ENCODE data around the gene SNCB.

Gene SNCB

GRCh38 chr5:176630681-176631222 lies 418 bp upstream of the SNCB start:
- Histone ChIP-seq H3K27ac (ENCODE audit: poor library complexity, severe bottlenecking) (no peak overlapping the region), H3K36me3 (ENCODE audit: low read depth) (no peaks in the 10 kb centered on the region), H3K9me3 (ENCODE audit: severe bottlenecking) (no peaks in the 10 kb centered on the region), H3K4me1 (ENCODE audit: insufficient read depth, poor library complexity, severe bottlenecking) (peaks cover 13% of the 10 kb centered on the region), H3K27me3 (ENCODE audit: insufficient read depth, poor library complexity, severe bottlenecking) (peaks cover 43% of the 10 kb centered on the region), H3K4me3 (ENCODE audit: severe bottlenecking) (peak overlapping the region; percentile 19)
- no peak for TF ChIP-seq CTCF (IDR thresholded peaks at IDR 0.05; ENCODE audit: poor library complexity, severe bottlenecking)
- ATAC-seq (ENCODE audit: low read depth) (no peak), DNase-seq (ENCODE audit: low spot score) (no peak)

- H3K27me3 ChIP-seq (ENCODE audit: insufficient read depth, poor library complexity, severe bottlenecking): peaks cover 43% of the 10 kb centered on the region
- no peaks in the 10 kb centered on the region for H3K36me3 ChIP-seq (ENCODE audit: low read depth)
- peaks cover 14% of the 10 kb centered on the region for H3K4me1 ChIP-seq (ENCODE audit: insufficient read depth, poor library complexity, severe bottlenecking)
- no peak overlapping the region for H3K4me3 ChIP-seq (ENCODE audit: severe bottlenecking)
- no peak for TF ChIP-seq CTCF (IDR thresholded peaks at IDR 0.05; ENCODE audit: poor library complexity, severe bottlenecking)
- no peak for DNase-seq (ENCODE audit: low spot score)
- no peaks in the 10 kb centered on the region for H3K9me3 ChIP-seq (ENCODE audit: severe bottlenecking)
- no peak for ATAC-seq (ENCODE audit: low read depth)
- H3K27ac ChIP-seq (ENCODE audit: poor library complexity, severe bottlenecking): no peak overlapping the region
Measured at GRCh38 chr5:176629317-176629852, 949 bp downstream of the SNCB start.

GRCh38 chr5:176628406-176629228 lies 1.7 kb downstream of the SNCB start:
- no peak overlapping the region for H3K27ac ChIP-seq (ENCODE audit: poor library complexity, severe bottlenecking)
- peaks cover 38% of the 10 kb centered on the region for H3K27me3 ChIP-seq (ENCODE audit: insufficient read depth, poor library complexity, severe bottlenecking)
- H3K36me3 ChIP-seq (ENCODE audit: low read depth): no peaks in the 10 kb centered on the region
- H3K9me3 ChIP-seq (ENCODE audit: severe bottlenecking): no peaks in the 10 kb centered on the region
- ATAC-seq (ENCODE audit: low read depth) (no peak), DNase-seq (ENCODE audit: low spot score) (no peak)
- no peak for TF ChIP-seq CTCF (IDR thresholded peaks at IDR 0.05; ENCODE audit: poor library complexity, severe bottlenecking)
- no peak overlapping the region for H3K4me3 ChIP-seq (ENCODE audit: severe bottlenecking)
- peaks cover 14% of the 10 kb centered on the region for H3K4me1 ChIP-seq (ENCODE audit: insufficient read depth, poor library complexity, severe bottlenecking)

GRCh38 chr5:176627582-176627981 lies 2.8 kb downstream of the SNCB start:
- peaks cover 14% of the 10 kb centered on the region for H3K4me1 ChIP-seq (ENCODE audit: insufficient read depth, poor library complexity, severe bottlenecking)
- H3K9me3 ChIP-seq (ENCODE audit: severe bottlenecking): no peaks in the 10 kb centered on the region
- peaks cover 30% of the 10 kb centered on the region for H3K27me3 ChIP-seq (ENCODE audit: insufficient read depth, poor library complexity, severe bottlenecking)
- no peak for ATAC-seq (ENCODE audit: low read depth)
- TF ChIP-seq CTCF (IDR thresholded peaks at IDR 0.05; ENCODE audit: poor library complexity, severe bottlenecking): no peak
- no peak for DNase-seq (ENCODE audit: low spot score)
- H3K4me3 ChIP-seq (ENCODE audit: severe bottlenecking): no peak overlapping the region
- H3K27ac ChIP-seq (ENCODE audit: poor library complexity, severe bottlenecking): no peak overlapping the region
- H3K36me3 ChIP-seq (ENCODE audit: low read depth): no peaks in the 10 kb centered on the region

GRCh38 chr5:176626876-176627236 lies 3.5 kb downstream of the SNCB start:
- Histone ChIP-seq H3K9me3 (ENCODE audit: severe bottlenecking) (no peaks in the 10 kb centered on the region), H3K4me3 (ENCODE audit: severe bottlenecking) (no peak overlapping the region), H3K4me1 (ENCODE audit: insufficient read depth, poor library complexity, severe bottlenecking) (peaks cover 14% of the 10 kb centered on the region), H3K27me3 (ENCODE audit: insufficient read depth, poor library complexity, severe bottlenecking) (peaks cover 23% of the 10 kb centered on the region), H3K36me3 (ENCODE audit: low read depth) (no peaks in the 10 kb centered on the region), H3K27ac (ENCODE audit: poor library complexity, severe bottlenecking) (no peak overlapping the region)
- ATAC-seq (ENCODE audit: low read depth): no peak
- peak; percentile 67 for DNase-seq (ENCODE audit: low spot score)
- no peak for TF ChIP-seq CTCF (IDR thresholded peaks at IDR 0.05; ENCODE audit: poor library complexity, severe bottlenecking)

All from RWPE2 (cell line).